Measurements from ENCODE around the gene NFIL3. TPM values are rescaled to one million over a fixed set of nuclear protein-coding genes. Genes with fewer than 3 reads are reported as not detected.

NFIL3 gene
- total and polyA plus RNA-seq, 11 donors, result 13.1 to 35.9 (median 24.7) TPM

DNA sequence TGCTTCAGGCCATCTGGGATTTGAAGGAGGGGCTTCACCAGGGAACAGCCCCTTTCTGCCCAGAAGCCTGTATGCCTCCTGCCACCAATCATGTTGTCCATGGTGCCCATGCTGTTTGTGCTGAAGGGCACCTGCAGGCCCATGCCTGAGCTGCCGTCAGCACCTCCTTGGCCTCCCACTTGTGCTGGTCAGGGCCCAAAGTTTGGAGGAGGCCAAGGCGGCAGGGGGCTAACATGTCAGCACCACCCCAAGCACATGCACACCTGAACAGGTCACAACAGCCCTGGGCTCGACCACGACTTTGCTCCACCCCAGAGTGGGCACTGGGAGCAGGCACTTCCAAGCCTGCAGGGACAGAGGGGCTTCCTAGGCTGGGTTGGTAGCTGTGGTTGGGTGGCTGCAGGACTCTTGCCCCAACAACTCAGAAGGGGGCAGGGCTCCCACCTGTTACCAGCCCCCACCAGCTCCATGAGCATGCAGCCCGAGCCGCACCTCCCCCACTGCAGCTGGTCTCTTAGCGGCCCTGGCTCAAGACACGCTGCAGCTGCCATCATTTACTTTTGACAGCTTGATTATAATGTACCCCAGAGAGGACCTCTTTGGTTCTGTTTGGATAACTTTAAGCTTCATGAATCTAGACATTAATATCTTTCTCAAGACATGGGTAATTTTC is 19.8 kb upstream of the NFIL3 start:
- H3K9me3 ChIP-seq, result peaks cover 0 to 20% (median 13%) of the 10 kb centered on the region in 12 donors
- WGBS, 4 donors, result 75 to 96% (median 84%) methylated on average over 6 to 8 of the region's 8 CpGs
- H3K4me1 ChIP-seq, result no peaks in the 10 kb centered on the region
- H3K36me3 ChIP-seq, result no peaks in the 10 kb centered on the region
- no peak for ATAC-seq
- no peak for DNase-seq
- intact Hi-C loops (cut with DNase I), result no loop called here
- H3K27me3 ChIP-seq, result peaks cover 0 to 3% (median 0%) of the 10 kb centered on the region in 9 donors
- no peak for TF ChIP-seq POLR2A (IDR thresholded peaks at IDR 0.05)
- TF ChIP-seq, protein P1, sequence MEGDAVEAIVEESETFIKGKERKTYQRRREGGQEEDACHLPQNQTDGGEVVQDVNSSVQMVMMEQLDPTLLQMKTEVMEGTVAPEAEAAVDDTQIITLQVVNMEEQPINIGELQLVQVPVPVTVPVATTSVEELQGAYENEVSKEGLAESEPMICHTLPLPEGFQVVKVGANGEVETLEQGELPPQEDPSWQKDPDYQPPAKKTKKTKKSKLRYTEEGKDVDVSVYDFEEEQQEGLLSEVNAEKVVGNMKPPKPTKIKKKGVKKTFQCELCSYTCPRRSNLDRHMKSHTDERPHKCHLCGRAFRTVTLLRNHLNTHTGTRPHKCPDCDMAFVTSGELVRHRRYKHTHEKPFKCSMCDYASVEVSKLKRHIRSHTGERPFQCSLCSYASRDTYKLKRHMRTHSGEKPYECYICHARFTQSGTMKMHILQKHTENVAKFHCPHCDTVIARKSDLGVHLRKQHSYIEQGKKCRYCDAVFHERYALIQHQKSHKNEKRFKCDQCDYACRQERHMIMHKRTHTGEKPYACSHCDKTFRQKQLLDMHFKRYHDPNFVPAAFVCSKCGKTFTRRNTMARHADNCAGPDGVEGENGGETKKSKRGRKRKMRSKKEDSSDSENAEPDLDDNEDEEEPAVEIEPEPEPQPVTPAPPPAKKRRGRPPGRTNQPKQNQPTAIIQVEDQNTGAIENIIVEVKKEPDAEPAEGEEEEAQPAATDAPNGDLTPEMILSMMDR (IDR thresholded peaks at IDR 0.05), result no peak
- H3K4me3 ChIP-seq, result no peak overlapping the region
- H3K27ac ChIP-seq, result no peak overlapping the region

DNA sequence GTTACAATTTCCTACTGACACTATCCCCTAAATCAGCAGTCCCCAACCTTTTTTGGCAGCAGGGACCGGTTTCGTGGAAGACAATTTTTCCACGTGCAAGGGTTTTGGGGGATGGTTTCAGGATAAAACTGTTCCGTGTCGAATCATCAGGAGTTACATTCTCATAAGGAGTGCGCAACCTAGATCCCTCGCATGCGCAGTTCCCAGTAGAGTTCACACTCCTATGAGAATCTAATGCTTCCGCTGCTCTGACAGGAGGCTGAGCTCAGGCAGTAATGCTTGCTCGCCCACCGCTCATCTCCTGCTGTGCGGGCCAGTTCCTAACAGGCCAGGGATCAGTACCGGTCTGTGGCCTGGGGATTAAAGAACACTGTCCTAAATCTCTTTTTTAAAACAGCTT is 13.2 kb upstream of the NFIL3 start:
- intact Hi-C loops (cut with DNase I), result loop anchor here in 4 of 10 donors (10.0 kb wide), 2 partner anchors 118 to 248 kb away; no protein-coding TSS in a partner anchor
- Histone ChIP-seq H3K36me3 (no peaks in the 10 kb centered on the region), H3K9me3 (no peaks in the 10 kb centered on the region), H3K4me3 (no peak overlapping the region), H3K27me3 (peaks cover 0 to 3% (median 0%) of the 10 kb centered on the region in 9 donors), H3K4me1 (peaks cover 0 to 6% (median 0%) of the 10 kb centered on the region in 12 donors), H3K27ac (no peak overlapping the region)
- WGBS, 4 donors, result 88 to 93% (median 89%) methylated on average over 13 of the region's 13 CpGs
- DNase-seq (no peak), ATAC-seq (no peak)
- TF ChIP-seq, protein P1 (IDR thresholded peaks at IDR 0.05), result no peak
- no peak for TF ChIP-seq POLR2A (IDR thresholded peaks at IDR 0.05)

DNA sequence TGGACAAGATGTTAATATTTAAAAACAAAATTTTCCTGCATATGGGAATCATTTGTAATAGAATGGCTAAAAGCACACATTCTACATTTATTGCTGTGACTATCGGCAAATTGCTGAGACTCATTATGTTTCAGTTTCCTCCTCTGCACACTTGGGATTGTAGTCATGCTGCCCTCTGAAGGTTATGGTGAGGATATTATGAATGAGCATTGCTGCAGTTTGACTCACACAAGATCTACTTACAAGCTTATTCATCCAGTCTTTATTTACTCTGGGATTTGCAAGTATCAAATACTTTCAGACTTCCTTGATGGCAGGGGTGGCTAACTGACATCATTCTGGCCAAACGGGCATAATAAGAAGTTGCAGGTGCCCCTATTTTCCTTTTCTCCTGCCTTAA is 9.5 kb upstream of the NFIL3 start:
- Histone ChIP-seq H3K4me1 (peaks cover 0 to 13% (median 0%) of the 10 kb centered on the region in 12 donors), H3K27me3 (no peaks in the 10 kb centered on the region), H3K36me3 (no peaks in the 10 kb centered on the region), H3K4me3 (no peak overlapping the region), H3K27ac (no peak overlapping the region), H3K9me3 (no peaks in the 10 kb centered on the region)
- no peak for TF ChIP-seq POLR2A (IDR thresholded peaks at IDR 0.05)
- TF ChIP-seq, protein P1 (IDR thresholded peaks at IDR 0.05), result peak; percentile 18 to 65 (median 52)
- 25 to 46% (median 32%) methylated on average over 2 of the region's 2 CpGs for WGBS, 4 donors
- DNase-seq, result no peak
- intact Hi-C loops (cut with DNase I), result loop anchor here in 7 of 10 donors (2.0 to 10.0 kb wide), 9 partner anchors 122 to 516 kb away; no protein-coding TSS in a partner anchor
- ATAC-seq, result peak in 3 of 4 donors; percentile 73 to 83 (median 77)

DNA sequence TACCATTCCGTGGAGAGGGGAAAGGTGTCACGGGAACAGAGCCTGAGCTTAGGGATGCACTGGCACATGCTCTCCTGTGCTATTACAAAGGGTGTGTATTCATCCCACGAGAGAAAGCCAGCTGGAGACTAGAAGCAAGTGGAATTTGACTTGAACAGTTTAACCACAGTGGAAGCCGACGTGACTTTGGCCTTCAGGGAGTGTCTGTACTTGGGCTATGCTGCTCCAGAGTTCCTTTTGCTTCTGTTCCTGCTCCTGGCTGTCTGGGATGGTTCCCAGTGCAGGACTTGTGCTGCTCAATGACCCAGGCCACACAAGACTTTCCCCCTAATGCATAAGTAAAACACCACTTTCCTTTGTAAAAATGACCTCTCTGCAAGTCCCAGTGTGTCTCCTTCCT is 7.9 kb upstream of the NFIL3 start:
- H3K4me3 ChIP-seq, result no peak overlapping the region
- H3K9me3 ChIP-seq, result no peaks in the 10 kb centered on the region
- TF ChIP-seq, protein P1 (IDR thresholded peaks at IDR 0.05), result no peak
- TF ChIP-seq POLR2A (IDR thresholded peaks at IDR 0.05), result no peak
- intact Hi-C loops (cut with DNase I), result loop anchor here in 7 of 10 donors (5.0 to 10.0 kb wide), 7 partner anchors 123 to 514 kb away; no protein-coding TSS in a partner anchor
- H3K4me1 ChIP-seq, result peaks cover 0 to 23% (median 0%) of the 10 kb centered on the region in 12 donors
- DNase-seq (no peak), ATAC-seq (no peak)
- H3K27ac ChIP-seq, result no peak overlapping the region
- H3K27me3 ChIP-seq, result no peaks in the 10 kb centered on the region
- no peaks in the 10 kb centered on the region for H3K36me3 ChIP-seq
- whole genome bisulfite sequencing, 4 donors, result 81 to 87% (median 85%) methylated on average over 5 of the region's 5 CpGs

Measured in heart left ventricle (tissue), 16 donors.